OCI-LY1 (cell line): ENCODE data around the gene DMRT1.

Experiments
- CTCF ChIP-seq: fragments of 200-600 bp; sonication (generic), shearing (Covaris generic); IDR thresholded peaks from 2 replicates; pipeline ENCODE4 v1.5.1; 2017; ENCODE audit warnings: mild to moderate bottlenecking, antibody characterized with exemption, low read length, moderate library complexity, mixed read lengths
- EZH2 ChIP-seq: fragments of 200-600 bp; sonication (generic), shearing (Covaris generic); IDR thresholded peaks from 2 replicates; pipeline ENCODE4 v1.8.0; 2017; ENCODE audit warnings: borderline replicate concordance, mixed run types, mild to moderate bottlenecking, antibody characterized with exemption, low read length, moderate library complexity, mixed read lengths

DNA sequence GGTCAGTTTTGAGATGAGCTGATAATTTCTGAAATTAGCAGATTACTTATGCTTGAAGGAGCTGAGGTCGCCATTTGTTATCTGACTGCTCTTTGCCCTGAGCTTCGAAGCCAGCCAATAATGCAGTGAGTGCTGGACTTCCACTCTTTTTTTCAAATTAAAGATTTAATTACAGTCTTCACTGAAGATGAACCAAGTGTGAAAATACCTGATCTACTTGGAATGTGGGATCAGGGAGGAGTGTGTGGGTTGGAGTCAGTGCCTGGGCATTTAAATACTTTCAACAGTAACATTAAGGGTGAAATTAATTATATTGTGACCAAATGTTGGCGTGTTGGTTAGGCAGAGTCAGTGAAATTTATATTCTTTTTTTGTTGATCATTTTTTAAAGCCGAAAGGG, 111.0 kb downstream of the DMRT1 start:
- no peak for TF ChIP-seq CTCF
- TF ChIP-seq EZH2 = no peak
